ENCODE results near the gene EIF4ENIF1.
"Not testable (repeated sequence)": the region's sequence is repeated elsewhere in the genome, so short reads cannot be mapped to it uniquely, and the experiment has no call there.

Gene EIF4ENIF1

GRCh38 chr22:31489632-31490495, at the start of gene EIF4ENIF1:
TSS of gene EIF4ENIF1 (minus strand) at chr22:31489842. CDS start at chr22:31488718, 1,124 bp downstream.
- peak; percentile 72 to 74 for DNase-seq (ENCODE audit: low read depth in 2 of 2)

- DNase-seq (ENCODE audit: low read depth in 2 of 2): peak in 1 of 2 donors; percentile 25
Observed at GRCh38 chr22:31538815-31539214, 49.2 kb upstream of the EIF4ENIF1 start.

- DNase-seq (ENCODE audit: low read depth in 2 of 2): peak in 1 of 2 donors; percentile 46
Observed at GRCh38 chr22:31537019-31537535, 47.4 kb upstream of the EIF4ENIF1 start.

- DNase-seq (ENCODE audit: low read depth in 2 of 2): no peak
Observed at GRCh38 chr22:31533374-31533773, 43.7 kb upstream of the EIF4ENIF1 start.

DNA sequence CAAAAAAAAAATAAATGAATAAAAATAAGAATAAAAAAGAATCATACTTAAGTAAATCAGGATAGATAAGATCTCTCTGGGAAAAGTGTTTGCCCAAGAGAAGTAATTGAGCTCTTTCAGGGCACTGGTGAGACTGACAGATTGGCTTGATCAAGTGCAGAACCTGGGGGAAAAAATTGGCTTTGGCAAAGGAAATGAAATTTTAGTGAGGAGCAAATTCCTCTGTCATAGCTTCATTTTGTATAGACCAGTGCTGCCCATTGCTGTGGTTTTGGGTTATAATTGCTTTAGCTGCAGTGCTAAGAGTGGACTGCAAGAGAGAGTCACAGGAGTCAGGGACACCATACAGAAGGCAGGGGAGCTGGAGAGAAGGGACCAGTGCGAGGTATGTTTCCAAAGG, 42.4 kb upstream of the EIF4ENIF1 start:
- no peak for DNase-seq (ENCODE audit: low read depth in 2 of 2)

DNA sequence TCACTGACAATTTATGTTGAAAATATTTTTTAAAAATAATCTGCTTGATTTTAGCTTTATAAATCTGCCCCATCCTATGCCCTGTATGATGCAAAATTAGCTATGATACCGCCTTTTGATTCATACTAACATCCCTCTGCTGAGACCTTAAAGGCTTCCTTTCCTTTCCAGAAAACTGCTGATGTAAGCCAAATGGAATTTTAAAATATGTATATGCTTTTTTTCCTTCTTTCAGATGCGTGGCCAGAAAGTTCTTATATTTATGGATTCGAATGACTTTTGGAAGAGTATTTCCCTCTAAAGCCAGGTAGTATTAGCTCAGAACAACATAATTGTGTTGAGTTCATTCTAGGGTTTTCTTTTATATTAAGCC, 41.2 kb upstream of the EIF4ENIF1 start:
- DNase-seq (ENCODE audit: low read depth in 2 of 2): no peak

DNA sequence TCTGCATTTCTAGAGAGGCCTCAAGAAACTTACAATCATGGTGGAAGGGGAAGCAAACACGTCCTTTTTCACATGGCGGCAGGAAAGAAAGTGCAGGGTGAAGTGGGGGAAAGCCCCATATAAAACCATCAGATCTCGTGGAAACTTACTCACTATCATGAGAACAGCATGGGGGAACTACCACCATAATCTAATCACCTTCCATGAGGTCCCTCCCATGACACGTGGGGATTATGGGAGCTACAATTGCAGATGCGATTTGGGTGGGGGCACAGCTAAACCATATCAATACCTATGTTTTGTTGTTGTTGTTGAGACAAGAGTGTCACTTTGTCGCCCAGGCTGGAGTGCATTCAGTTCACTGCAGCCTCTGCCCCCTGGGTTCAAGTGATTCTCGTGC, 36.6 kb upstream of the EIF4ENIF1 start:
- DNase-seq (ENCODE audit: low read depth in 2 of 2): peak; percentile 17

GRCh38 chr22:31524132-31524531, 34.5 kb upstream of the EIF4ENIF1 start:
- DNase-seq (ENCODE audit: low read depth in 2 of 2): not testable (repeated sequence)

DNA sequence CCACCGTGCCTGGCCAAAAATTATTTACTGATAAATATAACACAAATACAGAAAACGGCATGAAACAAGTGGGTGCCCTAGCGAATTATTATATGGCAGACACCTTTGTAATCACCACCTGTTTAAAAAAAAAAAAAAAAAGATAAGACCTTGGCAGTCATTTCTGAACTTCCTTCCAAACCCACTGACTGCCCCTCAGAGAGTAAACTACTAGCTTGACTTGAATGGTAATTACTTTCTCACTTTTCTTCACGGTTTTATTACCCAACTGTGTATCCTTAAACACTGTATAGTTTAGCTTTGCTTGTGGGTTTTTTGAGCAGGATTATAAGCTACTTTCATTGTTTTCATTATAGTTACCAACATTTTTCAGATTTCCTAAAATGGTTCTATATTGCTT, 30.4 kb upstream of the EIF4ENIF1 start:
- DNase-seq (ENCODE audit: low read depth in 2 of 2): no peak

- DNase-seq (ENCODE audit: low read depth in 2 of 2): no peak
Observed at GRCh38 chr22:31509061-31509762, 19.6 kb upstream of the EIF4ENIF1 start.

DNA sequence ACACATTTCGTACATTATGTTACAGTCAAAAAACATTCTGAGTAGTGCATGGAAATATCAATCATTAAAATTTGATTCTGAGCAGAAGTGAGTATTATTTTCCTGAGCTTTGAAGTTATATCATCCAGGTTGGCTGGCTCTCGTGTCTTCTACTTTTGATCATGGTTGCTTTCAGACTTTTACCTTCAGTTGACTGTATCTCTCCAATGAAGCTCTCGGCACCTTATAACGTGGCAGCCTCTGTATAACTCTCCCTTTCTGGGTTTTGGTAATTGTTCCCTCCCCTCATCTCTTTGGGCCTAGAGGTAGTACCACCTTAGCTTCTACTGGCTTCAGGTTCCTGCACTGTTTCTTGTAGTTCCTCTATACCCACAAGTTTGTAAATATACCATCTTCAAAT, 18.9 kb upstream of the EIF4ENIF1 start:
- DNase-seq (ENCODE audit: low read depth in 2 of 2): no peak

GRCh38 chr22:31507517-31507916, 17.9 kb upstream of the EIF4ENIF1 start:
- not testable (repeated sequence) for DNase-seq (ENCODE audit: low read depth in 2 of 2)

DNA sequence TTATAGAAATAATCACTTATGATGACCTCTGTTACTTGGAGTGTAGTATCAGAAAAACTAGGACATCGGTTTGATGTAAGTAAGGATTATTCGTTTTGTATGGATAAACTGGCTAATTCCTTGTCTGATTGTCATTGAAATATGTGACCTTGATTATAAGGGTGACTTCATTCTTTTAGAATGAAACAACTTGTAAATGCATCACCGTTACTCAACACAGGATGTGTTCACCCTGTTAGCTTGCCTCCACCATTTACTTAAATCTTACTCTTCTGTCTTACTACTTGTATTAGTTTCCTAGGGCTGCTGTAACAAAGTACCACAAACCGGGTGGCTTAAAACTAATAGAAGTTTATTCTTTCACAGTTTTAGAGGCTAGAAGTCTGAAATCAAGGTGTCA, 14.6 kb upstream of the EIF4ENIF1 start:
- DNase-seq (ENCODE audit: low read depth in 2 of 2): no peak

DNA sequence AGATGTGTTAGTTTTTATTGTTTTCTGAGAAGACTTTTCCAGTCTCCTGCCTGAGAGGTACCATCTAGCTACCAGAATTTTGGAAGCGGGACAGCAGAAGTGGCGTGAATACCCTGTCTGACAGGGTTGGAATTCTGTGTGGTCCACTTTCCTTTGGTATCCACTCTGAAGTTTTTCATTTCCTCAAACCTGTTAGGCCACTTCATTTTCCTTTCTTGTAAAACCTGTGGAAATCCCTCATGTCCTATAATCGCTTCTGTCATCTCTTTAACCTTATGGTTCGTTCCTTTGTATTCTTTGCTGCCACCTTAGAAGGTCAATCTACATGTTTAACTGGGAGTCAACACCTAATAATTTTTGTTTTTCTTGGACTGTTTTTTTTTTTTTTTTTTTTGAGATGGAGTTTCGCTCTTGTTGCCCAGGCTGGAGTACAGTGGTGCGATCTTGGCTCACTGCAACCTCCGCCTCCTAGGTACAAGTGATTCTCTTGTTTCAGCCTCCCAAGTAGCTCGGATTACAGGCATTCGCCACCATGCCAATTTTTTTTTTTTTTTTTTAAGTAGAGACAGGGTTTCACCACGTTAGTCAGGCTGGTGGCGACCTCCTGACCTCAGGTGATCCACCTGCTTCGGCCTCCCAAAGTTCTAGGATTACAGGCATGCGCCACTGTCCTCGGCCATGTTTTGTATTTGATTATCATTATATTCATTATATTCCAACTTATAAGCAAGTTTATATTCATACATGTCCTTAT, 13.7 kb upstream of the EIF4ENIF1 start:
- DNase-seq (ENCODE audit: low read depth in 2 of 2): no peak

DNA sequence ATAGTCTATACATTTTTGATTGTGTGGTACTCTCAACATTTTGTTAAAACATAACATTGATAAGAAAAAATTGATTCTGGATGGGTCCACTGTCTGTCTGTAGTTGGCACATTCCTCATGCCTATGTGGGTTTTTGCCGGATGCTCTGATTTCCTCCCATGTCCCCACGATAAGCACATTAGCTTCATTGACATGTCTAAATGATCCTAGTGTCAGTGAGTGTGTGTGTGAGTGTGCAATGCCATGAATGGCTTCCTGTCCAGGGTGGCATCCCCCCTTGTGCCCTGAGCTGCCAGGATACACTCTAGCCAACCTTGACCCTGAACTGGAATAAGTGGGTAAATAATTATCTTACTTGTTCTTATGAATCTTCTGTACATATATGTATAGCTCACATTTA, 12.1 kb upstream of the EIF4ENIF1 start:
- no peak for DNase-seq (ENCODE audit: low read depth in 2 of 2)

DNA sequence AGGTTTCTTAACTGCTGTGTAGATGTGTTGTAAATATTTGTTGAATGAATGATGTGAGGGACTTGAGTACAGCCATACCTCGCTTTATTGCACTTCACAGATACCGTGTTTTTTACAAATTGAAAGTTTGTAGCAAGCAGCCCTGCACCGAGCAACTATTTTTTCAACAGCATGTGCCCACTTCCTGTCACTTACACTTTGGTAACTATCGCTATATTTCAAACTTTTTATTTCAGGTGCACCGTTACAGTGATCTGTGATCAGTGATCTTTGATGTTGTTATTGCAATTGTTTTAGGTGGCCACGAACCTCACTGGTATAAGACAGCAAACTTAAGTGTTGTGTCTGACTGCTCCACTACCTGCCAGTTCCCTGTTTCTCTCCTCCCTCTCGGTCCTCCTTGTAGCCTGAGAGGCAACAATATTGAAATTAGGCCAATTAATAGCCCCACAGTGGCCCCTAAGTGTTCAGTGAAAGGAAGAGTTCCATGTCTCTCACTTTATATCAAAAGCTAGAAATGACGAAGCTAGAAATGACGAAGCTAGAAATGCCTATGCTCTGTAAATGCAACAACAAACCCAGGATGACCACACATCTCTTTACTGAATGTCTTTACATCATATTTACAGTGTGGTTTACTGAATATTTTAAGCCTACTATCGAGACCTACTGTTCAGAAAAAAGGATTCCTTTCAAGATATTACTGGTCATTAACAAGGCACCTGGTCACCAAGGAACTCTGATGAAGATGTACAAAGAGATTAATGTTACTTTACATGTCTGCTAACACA, 7.7 kb upstream of the EIF4ENIF1 start:
- DNase-seq (ENCODE audit: low read depth in 2 of 2): no peak

- DNase-seq (ENCODE audit: low read depth in 2 of 2): peak; percentile 11 to 32
Observed at GRCh38 chr22:31496735-31497146, 7.1 kb upstream of the EIF4ENIF1 start.

- DNase-seq (ENCODE audit: low read depth in 2 of 2): peak; percentile 94 to 95
Observed at GRCh38 chr22:31496007-31496734, 6.5 kb upstream of the EIF4ENIF1 start, which contains the start of gene SFI1. TSS of gene SFI1 (plus strand) at chr22:31496536. CDS start at chr22:31508285, 11,749 bp downstream.

GRCh38 chr22:31495343-31495742, 5.7 kb upstream of the EIF4ENIF1 start:
- no peak for DNase-seq (ENCODE audit: low read depth in 2 of 2)

DNA sequence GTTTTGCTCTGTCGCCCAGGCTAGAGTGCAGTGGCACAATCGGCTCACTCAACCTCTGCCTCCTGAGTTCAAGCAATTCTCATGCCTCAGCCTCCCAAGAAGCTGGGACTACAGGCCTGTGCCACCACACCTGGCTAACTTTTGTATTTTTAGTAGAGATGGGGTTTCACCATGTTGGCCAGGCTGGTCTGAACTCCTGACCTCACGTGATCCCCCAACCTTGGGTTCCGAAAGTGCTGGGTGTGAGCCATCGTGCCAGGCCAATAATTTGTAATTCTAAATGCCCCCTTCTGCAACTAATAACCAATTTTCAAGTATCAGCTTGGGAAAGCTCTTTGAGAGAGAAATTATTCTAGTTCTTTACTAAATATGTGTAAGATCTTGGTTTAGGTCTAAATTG, 3.7 kb upstream of the EIF4ENIF1 start:
- not testable (repeated sequence) for DNase-seq (ENCODE audit: low read depth in 2 of 2)

All from stimulated activated CD8-positive, alpha-beta memory T cell treated with anti-CD3 and anti-CD28 coated beads, Interleukin-2, amount 100 ng/mL, for 48 hours (primary cell).